ENCODE results near the gene TTC34. TPM values are rescaled to one million over a fixed set of nuclear protein-coding genes. Genes with fewer than 3 reads are reported as not detected.
"Not testable (repeated sequence)": the region's sequence is repeated elsewhere in the genome, so short reads cannot be mapped to it uniquely, and the experiment has no call there.

TTC34 gene
- polyA plus RNA-seq, 4 donors = 0.46 to 1.4 (median 0.89) TPM

DNA sequence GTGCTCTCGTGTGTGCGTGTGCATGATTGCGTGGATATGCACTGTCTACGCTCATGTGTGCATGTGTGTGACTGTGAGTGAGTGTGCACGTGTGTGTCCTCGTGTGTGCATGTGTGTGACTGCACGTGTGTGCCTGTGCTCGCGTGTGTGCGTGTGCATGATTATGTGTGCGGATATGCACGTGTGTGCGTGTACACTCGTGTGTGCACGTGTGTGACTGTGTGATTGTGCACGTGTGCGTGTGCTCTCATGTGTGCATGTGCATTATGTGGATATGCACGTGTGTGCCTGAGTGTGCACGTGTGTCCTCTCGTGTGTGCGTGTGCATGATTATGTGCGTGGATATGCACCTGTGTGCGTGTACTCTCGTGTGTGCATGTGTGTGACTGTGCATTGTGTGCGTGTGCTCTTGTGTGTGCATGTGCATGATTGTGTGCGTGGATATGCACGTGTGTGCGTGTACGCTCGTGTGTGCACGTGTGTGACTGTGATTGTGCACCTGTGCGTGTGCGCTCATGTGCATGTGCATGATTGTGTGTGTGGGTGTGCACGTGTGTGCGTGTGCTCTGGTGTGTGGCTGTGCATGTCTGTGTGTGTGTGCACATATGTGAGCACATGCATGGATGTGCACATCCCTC lies 170.9 kb downstream of the TTC34 start:
- no peak for DNase-seq (ENCODE audit: low read depth in 4 of 4, low spot score in 3 of 4)

DNA sequence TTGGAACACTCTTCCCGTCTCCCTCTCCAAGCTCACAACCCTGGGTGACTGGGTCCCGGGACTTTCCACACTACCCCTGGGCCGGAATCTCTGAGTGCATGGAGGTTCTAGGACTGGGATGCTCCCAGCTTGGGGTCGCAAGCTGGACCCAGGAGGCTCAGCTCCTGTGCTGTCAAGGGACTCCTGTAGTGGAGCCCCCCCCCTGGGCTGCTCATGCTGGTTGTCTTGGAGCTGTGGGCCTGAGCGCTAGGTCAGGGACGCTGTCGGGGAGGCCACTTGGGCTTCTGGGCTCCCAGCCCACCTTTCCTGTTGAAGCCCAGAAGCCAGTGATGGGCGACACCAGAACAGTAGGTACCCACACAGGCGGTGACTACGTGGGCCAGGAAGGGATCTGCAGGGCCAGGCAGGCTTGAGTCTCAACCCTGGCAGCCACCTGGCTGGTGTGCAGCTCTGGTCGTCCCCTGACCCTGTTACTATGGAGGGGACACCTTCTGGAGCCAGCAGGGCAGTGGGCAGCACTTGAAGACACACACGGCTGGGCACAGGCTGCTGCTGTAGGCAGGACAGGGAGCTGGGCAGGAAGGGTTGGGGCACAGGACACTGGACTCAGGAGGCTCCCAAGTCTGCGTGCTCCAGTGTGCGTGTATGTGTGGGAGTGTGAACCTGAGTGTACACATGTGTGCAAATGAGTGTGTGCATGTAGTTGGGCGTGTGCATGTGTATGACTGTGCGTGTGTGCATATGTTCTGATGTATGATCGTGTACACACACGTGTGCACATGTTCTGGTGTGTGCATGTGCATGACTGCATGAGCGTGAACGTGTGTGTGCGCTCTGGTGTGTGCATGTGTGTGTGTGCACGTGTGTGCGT lies 171.6 kb downstream of the TTC34 start:
- no peak for DNase-seq (ENCODE audit: low read depth in 4 of 4, low spot score in 3 of 4)

DNA sequence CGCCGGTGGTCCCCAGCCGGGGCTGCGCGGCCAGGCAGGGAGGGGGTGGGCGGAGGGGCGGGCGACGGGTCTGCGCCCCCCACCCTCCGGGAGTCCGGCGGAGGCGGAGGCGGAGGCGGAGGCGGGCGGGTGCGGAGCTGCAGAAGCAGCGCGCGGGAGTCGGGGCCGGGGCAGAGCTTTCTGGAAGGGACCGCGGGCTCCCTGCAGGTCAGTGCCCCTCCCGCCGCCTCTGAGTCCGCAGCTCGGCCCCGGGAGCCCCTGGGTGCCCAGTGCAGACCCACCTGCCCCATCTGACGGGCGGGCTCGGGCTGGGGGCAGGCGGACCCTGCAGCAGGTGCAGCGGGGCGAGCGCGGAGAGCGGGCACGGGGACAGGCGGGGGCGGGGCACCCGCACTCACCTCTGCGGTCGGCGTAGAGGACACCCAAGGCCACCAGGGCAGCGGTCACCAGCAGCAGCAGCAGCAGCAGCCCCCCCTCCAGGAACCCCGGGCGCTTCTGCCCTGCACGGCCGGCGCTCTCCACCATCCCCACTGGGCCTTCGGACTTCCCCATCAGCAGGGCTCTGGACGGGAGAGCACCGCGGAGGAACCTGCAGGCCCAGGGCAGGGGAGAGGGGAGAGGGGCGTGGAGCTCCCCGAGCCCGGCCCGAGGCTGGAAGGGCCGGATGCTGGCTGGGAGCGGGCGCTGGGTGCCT lies 172.4 kb downstream of the TTC34 start:
- DNase-seq (ENCODE audit: low read depth in 4 of 4, low spot score in 3 of 4) = no peak

DNA sequence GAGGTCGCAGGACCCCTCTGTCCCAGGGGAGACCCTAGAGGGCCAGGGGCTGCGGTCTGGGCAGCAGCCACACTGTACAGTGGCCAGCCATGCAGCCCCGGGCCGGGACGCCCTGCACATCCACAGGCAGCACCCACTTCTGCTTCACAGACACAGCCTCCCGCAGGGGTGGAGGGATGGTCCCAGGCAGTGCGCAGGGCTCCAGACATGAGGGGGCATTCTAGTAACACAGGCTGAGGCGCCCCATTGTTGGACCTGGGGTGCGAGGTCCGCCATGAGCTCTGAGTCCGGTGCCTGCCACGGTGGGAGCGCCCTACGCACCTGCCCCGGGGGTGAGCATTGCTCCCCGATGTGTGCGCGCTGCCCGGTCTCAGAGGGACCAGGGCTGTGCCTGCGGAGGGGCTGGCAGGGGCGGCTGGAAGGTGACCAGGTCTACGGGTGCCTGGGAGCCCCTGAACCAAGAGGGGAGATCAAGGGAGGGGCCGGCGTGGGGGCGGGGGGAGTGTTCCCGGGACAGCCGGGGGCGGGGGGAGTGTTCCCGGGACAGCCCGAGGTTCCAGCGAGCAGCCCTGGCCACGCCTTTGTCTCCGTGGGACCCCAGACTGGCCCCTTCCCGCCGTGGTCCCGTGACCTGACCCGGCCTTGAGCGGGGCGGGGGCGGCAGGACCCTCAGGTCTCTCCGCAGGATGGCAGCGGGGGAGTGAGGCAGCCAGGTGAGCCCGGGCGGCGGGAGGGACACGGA lies 173.1 kb downstream of the TTC34 start:
- no peak for DNase-seq (ENCODE audit: low read depth in 4 of 4, low spot score in 3 of 4)

DNA sequence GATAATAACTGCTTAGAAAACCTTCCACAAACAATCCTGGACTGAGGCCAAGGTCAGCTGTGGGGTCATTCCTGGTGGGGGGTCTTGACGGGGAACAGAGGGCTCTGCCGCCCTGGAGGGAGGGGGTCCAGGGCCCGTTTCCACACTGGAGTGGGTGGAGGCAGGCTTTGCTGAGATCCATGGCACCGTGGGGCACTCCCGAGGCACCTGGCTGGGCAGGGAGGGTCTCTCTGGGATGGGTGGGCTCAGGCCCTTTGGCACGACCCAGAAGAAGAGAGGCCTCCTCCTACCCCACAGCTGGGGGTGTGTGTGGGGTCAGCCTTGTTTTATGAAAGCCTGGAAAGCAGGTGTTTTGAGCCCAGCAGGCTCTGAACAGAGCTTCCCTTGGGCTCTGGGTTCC lies 173.7 kb downstream of the TTC34 start:
- no peak for DNase-seq (ENCODE audit: low read depth in 4 of 4, low spot score in 3 of 4)

DNA sequence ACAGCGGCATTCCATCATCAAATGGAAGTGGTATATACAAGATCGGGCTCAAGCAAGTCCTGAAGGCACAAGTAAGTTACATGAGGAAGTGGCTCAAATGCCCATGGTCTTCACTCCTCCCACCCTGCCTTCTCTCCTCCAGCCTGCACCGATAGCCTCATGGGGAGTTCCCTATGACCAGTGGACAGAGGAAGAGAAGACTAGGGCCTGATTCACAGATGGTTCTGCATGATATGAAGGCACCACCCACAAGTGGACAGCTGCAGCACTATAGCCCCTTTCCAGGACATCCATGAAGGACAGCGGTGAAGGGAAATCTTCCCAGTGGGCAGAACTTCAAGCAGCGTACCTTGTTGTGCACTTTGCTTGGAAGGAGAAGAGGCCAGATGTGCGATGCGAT lies 175.7 kb downstream of the TTC34 start:
- DNase-seq (ENCODE audit: low read depth in 4 of 4, low spot score in 3 of 4) = not testable (repeated sequence)

DNA sequence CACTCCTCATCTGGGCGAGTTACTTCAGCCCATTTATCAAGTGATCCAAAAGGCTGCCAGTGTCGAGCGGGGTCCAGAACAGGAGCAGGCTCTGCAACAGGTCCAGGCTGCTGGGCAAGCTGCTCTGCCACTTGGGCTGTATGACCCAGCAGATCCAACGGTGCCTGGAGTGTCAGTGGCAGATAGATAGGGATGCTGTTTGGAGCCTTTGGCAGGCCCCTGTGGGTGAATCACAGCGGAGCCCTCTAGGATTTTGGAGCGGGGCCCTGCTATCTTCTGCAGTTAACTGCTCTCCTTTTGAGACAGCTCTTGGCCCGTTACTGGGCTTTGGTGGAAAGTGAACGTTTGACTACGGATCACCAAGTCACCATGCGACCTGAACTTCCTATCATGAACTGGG lies 176.2 kb downstream of the TTC34 start:
- DNase-seq (ENCODE audit: low read depth in 4 of 4, low spot score in 3 of 4) = no peak

DNA sequence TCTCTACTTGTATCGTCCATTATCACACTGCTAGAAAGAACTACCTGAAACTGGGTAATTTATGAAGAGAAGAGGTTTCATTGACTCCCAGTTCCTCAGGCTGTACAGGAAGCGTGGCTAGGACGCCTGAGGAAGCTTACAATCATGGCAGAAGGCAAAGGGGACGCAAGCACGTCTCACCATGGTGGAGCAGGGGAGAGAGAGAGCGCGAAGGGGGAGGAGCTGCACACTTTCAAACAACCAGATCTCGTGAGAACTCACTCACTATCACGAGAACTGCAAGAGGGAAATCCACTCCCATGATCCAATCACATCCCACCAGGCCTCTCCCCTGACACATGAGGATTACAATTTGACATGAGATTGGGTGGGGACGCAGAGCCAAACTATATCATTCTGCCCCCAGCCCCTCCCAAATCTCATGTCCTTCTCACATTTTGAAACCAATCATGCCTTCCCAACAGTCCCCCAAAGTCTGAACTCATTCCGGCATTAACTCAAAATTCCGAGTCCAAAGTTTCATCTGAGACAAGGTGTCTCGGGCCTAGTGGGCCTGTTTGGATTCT lies 176.7 kb downstream of the TTC34 start:
- no peak for DNase-seq (ENCODE audit: low read depth in 4 of 4, low spot score in 3 of 4)

DNA sequence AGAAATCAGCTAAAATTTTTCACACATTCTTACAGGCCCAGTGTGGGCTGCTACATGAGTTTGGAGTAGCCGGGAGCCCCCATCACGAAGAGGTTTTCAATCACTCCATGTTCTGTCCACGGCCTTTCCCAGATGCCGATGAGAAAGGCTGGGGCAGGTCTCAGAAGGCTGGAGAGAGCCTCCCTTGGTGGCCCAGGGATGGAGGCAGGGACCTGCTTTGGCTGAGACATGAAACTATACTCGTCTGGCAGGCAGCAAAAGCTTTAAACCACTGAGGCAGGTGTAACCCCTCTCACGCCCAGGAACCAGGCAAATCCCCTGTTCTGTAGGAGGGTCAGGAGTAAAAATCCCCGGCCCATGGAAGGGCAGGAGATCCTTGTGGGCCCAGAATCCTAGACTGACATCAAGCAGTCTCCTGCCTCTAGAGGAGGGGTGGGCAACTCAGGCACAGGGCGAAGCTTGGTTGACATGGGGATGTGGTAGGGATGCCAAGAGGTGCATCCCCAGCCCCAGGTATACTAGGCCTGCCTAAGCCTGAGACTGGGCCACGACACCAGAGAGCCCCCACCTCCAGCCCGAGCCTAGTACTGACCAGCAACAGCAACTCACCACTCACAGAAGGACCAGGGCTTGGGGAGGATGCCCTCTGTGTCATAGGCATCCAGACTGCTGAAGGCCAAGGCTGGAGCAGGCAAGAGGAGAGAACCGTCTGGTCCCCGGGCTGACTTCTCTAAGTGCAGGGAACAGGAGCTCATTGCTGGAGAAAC lies 177.7 kb downstream of the TTC34 start:
- DNase-seq (ENCODE audit: low read depth in 4 of 4, low spot score in 3 of 4) = no peak

DNA sequence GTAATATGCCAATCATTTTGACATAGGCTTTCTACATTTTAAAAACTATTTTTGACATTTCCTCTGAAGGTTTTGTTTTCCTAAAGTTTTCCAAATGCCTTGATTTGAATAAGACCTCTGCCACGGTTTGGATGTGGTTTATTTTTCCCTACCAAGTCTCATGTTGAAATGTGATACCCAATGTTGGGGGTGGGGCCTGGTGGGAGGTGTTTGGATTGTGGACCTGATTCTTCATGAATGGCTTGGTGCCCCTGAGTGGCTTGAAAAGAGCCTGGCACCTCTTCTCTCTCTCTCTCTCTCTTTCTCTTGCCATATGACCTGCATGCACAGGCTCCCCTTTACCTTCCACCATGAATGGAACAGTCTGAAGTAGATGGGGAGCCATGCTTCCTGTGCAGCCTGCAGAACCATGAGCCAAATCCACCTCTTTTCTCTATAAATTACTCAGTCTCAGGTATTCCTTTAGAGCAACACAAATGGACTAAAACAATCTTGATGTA lies 183.5 kb downstream of the TTC34 start:
- no peak for DNase-seq (ENCODE audit: low read depth in 4 of 4, low spot score in 3 of 4)

DNA sequence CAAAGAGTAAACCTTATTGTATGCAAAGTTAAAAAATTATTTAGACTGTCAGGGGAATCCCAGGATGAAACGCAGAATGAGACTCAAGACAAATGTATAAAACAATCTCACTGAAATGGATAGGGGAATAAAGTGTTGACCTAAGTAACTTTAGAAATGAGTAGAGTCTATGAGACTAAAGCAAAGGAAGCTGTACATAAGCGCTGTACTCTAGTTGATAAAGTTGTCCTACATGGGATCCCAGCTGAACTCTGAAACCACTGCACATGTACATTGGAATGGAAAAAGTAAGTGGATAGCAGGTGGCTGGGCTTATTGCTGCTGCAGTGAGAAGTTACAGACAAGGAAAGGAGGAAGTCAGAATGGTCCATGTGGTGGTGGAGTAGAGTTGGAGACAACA lies 187.3 kb downstream of the TTC34 start:
- no peak for DNase-seq (ENCODE audit: low read depth in 4 of 4, low spot score in 3 of 4)

DNA sequence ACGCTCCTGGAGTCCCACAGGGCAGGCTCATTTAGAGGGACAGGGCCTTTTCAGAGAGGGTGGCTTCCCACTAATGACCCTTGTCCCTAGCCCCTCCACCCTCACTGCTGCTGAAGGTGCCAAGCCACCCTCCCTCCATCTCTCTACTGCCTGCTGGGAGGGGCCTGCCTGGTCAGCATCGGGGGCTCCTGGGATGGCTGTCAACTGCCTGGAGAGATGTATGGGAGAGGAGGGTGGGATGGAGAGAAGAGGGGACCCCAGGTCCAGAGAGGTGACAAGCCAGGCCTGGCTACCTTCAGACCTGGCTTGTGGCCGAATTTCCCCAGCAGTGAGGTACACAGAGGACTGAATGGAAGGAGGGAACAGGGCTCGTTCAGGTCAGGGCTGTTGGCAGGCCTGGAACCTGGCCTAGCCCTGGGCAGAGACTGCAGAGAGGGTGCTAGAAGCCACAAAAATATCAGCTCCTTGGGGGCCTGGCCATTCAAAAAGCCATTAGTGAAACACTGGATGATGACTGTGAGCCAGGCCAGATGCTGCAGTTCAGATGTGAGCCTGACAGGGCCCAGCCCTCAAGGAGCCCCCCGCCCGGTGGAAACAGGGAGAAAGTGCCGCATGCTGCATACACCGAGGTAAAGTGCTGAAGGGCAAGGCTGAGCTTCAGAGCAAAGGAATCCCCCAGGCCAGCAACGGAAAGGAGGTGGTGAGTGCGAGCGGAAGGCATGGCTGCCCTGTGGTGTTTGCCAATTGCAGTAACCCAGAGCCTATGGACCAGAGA lies 188.7 kb downstream of the TTC34 start:
- DNase-seq (ENCODE audit: low read depth in 4 of 4, low spot score in 3 of 4) = no peak

DNA sequence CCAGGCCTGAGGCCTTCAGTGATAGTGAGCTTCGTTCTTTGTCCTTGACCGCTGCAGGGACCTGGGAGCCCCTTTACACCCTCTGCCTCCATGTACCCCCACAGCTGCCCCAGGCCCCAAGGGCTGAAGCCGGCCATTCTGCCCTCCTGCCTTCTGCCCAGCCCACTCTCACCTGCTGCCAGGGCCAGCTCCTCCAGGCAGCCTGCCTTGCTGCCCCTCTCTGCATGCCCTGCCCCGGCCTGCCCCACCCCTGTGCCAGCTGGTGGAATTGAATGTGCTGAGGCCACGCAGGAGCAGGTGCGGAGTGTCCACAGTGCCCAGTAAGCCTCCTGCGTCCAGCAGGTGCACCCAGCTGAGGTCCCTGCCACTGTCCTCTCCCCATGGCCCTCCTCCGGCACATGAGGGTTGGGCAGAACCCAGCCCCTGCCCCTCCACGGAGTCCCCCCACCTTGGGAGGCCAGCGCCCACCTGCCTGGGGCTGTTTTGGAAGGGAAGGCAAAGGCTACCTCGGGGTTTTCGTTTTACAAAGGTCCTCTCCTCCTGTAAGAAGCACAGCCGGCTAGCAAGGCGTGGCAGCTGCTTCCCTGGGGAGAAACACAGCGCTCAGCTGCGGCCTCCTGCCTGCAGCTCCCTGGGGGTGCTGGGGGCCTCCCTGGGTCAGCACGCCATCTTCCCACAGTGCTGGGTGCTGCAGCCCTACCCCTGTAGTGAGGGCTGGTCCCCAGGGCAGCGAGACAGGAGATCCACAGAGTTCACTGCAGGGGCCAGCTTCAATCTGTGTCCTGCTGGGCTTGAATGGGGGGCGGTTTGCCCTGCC lies 189.7 kb downstream of the TTC34 start:
- DNase-seq (ENCODE audit: low read depth in 4 of 4, low spot score in 3 of 4) = no peak

DNA sequence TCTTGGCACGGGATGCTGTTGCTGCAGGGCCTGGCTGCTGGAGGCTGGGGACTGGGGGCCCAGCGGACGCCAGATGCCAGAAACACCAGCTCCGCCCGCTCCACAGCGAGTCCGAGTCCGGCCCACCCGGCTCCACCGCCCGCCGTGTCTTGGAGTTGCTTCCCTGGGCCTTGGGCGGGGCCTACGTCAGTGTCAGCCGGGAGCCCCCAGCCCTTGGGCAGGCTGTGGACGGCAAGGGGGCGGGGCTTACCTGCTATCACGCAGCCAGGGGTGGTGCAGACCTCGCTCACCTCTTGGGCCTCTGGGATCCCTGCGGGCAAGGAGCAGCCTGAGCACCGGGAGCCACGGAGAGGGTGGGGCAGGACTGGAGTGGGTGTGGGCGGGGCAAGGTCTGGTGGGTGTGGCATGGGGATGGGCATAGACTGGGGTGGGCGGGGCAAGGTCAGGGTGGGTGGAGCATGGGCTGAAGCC lies 190.4 kb downstream of the TTC34 start:
- DNase-seq (ENCODE audit: low read depth in 4 of 4, low spot score in 3 of 4) = no peak

DNA sequence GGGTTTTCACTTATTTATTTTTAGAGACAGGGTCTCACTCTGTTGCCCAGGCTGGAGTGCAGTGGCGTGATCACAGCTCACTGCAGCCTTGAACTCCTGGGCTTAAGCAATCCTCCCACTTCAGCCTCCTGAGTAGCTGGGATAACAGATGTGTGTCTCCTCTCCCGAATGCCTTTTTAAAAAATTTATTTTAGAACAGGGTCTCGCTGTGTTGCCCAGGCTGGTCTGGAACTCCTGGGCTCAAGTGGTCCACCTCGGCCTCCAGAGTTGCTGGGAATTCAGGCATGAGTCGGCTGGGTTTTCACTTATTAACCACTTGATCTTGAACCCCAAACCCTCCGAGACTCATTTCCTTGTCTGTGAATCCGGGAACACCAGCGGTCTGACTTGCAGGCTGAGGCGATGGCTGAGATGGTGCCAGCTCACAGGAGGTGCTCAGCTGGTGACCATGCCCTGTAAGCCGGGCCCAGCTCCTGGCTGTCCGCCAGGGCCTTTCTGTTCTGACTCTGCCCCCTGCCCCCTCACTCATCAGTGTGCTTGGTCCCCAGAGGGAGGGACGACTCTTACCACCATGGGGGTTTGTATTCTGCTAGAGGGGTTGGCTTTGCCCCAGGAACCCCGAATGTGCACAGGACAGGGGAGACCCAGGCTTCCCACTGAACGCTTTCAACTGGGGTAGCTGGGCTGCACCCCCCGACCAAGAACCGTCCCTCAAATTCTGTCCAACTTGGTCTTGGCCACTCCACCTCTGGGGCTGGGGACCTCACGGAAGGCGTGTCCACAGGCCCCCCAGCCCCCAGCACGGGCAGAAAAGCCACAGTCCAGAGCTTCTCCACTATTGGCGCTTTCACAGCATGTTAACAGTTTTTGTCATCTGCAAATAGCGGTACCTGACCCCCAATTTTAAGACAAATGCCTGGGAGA lies 191.2 kb downstream of the TTC34 start:
- DNase-seq (ENCODE audit: low read depth in 4 of 4, low spot score in 3 of 4) = no peak

DNA sequence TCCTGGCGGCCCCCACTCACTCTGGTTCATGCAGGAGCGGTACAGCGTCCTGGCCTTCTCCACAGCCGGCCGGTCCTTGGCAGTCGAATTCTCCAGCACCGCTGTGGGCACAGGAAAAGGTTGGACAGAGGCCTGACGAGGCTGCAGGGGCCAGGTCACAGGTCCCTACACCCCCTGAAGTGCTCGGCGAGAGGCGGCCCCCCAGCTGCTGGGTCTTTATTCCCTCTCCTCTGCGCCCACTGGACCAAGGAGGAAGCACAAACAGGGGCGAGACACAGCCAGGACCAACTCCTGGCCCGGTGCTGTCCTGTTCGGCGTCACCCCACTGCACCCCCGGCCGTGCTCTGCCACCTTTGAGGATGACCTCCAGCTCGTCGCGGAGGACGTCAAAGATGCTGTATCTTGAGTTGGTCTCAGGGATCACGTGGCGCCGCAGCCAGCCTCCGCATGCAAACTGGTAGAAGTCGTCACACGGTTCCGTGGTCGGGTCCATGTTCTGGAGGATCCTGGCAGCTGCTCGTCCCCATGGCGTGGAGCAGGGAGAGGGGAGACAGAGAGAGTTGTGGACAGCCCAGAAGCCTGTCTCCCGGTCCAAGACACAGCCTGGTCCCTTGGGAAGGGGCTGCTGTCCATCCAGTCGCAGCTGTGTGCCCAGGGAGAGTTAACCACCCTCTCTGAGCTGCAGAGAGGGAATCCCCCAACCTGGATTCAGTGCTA lies 192.0 kb downstream of the TTC34 start:
- DNase-seq (ENCODE audit: low read depth in 4 of 4, low spot score in 3 of 4) = no peak

Data from left renal pelvis (tissue), 4 donors.